HEK293 (cell line): ENCODE data around the gene CDC14B.

ENCODE experiments used
- CTCF ChIA-PET: fragments of 350-600 bp; formaldehyde crosslinking; extraction: SDS; loops from one replicate; lab custom pipeline; 2021; ENCODE audit warnings: antibody characterized with exemption; lab: Yijun Ruan, JAX
- POLR2A ChIA-PET: fragments of 300-600 bp; formaldehyde crosslinking; extraction: SDS; loops from one replicate; lab custom pipeline; 2020; ENCODE audit warnings: antibody characterized with exemption, inconsistent platforms; lab: Yijun Ruan, JAX
- H3K27ac ChIP-seq: fragments of 200-500 bp; sonication (Bioruptor generic); 2 replicates; pipeline ENCODE4 v1.5.1; 2014; ENCODE audit warnings: low read depth, low read length, control low read depth, inconsistent platforms; ENCODE audit errors: extremely low read depth
- H3K36me3 ChIP-seq, 2 experiments: fragments of 200-500 bp in 1 of 2; sonication (Bioruptor generic) in 1 of 2; 1 replicate in 1 of 2; 2 replicates in 1 of 2; pipeline ENCODE4 v1.5.1; 2014 to 2017; ENCODE audit warnings: inconsistent platforms in 2 of 2, low read length in 2 of 2; ENCODE audit not compliant: control insufficient read depth in 2 of 2, insufficient read depth in 1 of 2
- H3K4me1 ChIP-seq: fragments of 200-500 bp; sonication (Bioruptor generic); 2 replicates; pipeline ENCODE4 v1.5.1; 2014; ENCODE audit warnings: mild to moderate bottlenecking, low read length, inconsistent platforms; ENCODE audit not compliant: control insufficient read depth, insufficient read depth
- H3K4me3 ChIP-seq: 2 replicates; pipeline ENCODE4 v1.5.1; 2011; ENCODE audit warnings: low read depth, mild to moderate bottlenecking, control low read depth, low read length, moderate library complexity
- H3K9me3 ChIP-seq: fragments of 200-500 bp; sonication (Bioruptor generic); 2 replicates; pipeline ENCODE4 v1.5.1; 2014; ENCODE audit warnings: low read depth, low read length, inconsistent platforms; ENCODE audit not compliant: control insufficient read depth, insufficient read depth
- GLIS1 ChIP-seq: fragments of 450-650 bp; formaldehyde crosslinking; IDR thresholded peaks from 2 replicates; pipeline ENCODE4 v1.5.1; 2016; ENCODE audit warnings: missing biosample characterization, missing genetic modification characterization
- INSM2 ChIP-seq: fragments of 450-650 bp; formaldehyde crosslinking; IDR thresholded peaks from 2 replicates; pipeline ENCODE4 v1.5.1; 2016; ENCODE audit warnings: missing biosample characterization, missing genetic modification characterization
- KLF8 ChIP-seq: fragments of 450-650 bp; formaldehyde crosslinking; IDR thresholded peaks from 2 replicates; pipeline ENCODE4 v1.5.1; 2016; ENCODE audit warnings: missing biosample characterization, missing genetic modification characterization
- MYNN ChIP-seq: fragments of 450-650 bp; formaldehyde crosslinking; IDR thresholded peaks from 2 replicates; pipeline ENCODE4 v1.5.1; 2016; ENCODE audit warnings: missing biosample characterization, missing genetic modification characterization, borderline replicate concordance
- SALL2 ChIP-seq: fragments of 450-650 bp; formaldehyde crosslinking; IDR thresholded peaks from 2 replicates; pipeline ENCODE4 v1.5.0; 2017; ENCODE audit warnings: missing biosample characterization, mild to moderate bottlenecking, missing genetic modification characterization, borderline replicate concordance
- WT1 ChIP-seq: fragments of 450-650 bp; formaldehyde crosslinking; IDR thresholded peaks from 2 replicates; pipeline ENCODE4 v1.5.1; 2016; ENCODE audit warnings: missing biosample characterization, missing genetic modification characterization
- YY1 ChIP-seq: fragments of 450-650 bp; formaldehyde crosslinking; IDR thresholded peaks from 2 replicates; pipeline ENCODE4 v1.5.1; 2018; ENCODE audit warnings: missing biosample characterization, missing genetic modification characterization
- ZNF169 ChIP-seq: fragments of 450-650 bp; formaldehyde crosslinking; IDR thresholded peaks from 2 replicates; pipeline ENCODE4 v1.5.1; 2016; ENCODE audit warnings: missing biosample characterization, missing genetic modification characterization
- ZNF398 ChIP-seq: fragments of 450-650 bp; formaldehyde crosslinking; IDR thresholded peaks from 2 replicates; pipeline ENCODE4 v1.5.1; 2017; ENCODE audit warnings: missing biosample characterization, missing genetic modification characterization
- ZNF514 ChIP-seq: fragments of 450-650 bp; formaldehyde crosslinking; IDR thresholded peaks from 2 replicates; pipeline ENCODE4 v1.5.1; 2016; ENCODE audit warnings: missing biosample characterization, missing genetic modification characterization
- ZNF558 ChIP-seq: fragments of 450-650 bp; formaldehyde crosslinking; IDR thresholded peaks from 2 replicates; pipeline ENCODE4 v1.5.1; 2016; ENCODE audit warnings: missing biosample characterization, missing genetic modification characterization
- ZNF585B ChIP-seq: fragments of 450-650 bp; formaldehyde crosslinking; IDR thresholded peaks from 2 replicates; pipeline ENCODE4 v1.5.1; 2016; ENCODE audit warnings: missing biosample characterization, missing genetic modification characterization
- ZNF621 ChIP-seq: fragments of 450-650 bp; formaldehyde crosslinking; IDR thresholded peaks from 2 replicates; pipeline ENCODE4 v1.5.1; 2017; ENCODE audit warnings: missing biosample characterization, missing genetic modification characterization
- ZNF623 ChIP-seq: fragments of 450-650 bp; formaldehyde crosslinking; IDR thresholded peaks from 2 replicates; pipeline ENCODE4 v1.5.1; 2016; ENCODE audit warnings: missing biosample characterization, missing genetic modification characterization
- ZNF629 ChIP-seq: fragments of 450-650 bp; formaldehyde crosslinking; IDR thresholded peaks from 2 replicates; pipeline ENCODE4 v1.5.1; 2017; ENCODE audit warnings: missing biosample characterization, missing genetic modification characterization
- ZNF670 ChIP-seq: fragments of 450-650 bp; formaldehyde crosslinking; IDR thresholded peaks from 2 replicates; pipeline ENCODE4 v1.5.1; 2016; ENCODE audit warnings: missing biosample characterization, missing genetic modification characterization, low read depth
- ZNF692 ChIP-seq: fragments of 450-650 bp; formaldehyde crosslinking; IDR thresholded peaks from 2 replicates; pipeline ENCODE4 v1.5.1; 2016; ENCODE audit warnings: missing biosample characterization, missing genetic modification characterization
- ZNF791 ChIP-seq: fragments of 450-650 bp; formaldehyde crosslinking; IDR thresholded peaks from 2 replicates; pipeline ENCODE4 v1.5.1; 2016; ENCODE audit warnings: missing biosample characterization, missing genetic modification characterization
- TF ChIP-seq, protein P1 (sequence below): fragments of 450-650 bp; formaldehyde crosslinking; optimal IDR thresholded peaks from 2 replicates; pipeline ENCODE3; 2016; ENCODE audit warnings: missing biosample characterization, mild to moderate bottlenecking, missing genetic modification characterization
- TF ChIP-seq, protein P2 (sequence below): fragments of 450-650 bp; formaldehyde crosslinking; IDR thresholded peaks from 2 replicates; pipeline ENCODE4 v1.5.1; 2016; ENCODE audit warnings: missing biosample characterization, missing genetic modification characterization, low read depth
- TF ChIP-seq, protein P3 (sequence below): fragments of 450-650 bp; formaldehyde crosslinking; IDR thresholded peaks from 2 replicates; pipeline ENCODE4 v1.5.1; 2016; ENCODE audit warnings: missing biosample characterization, missing genetic modification characterization, borderline replicate concordance

CDC14B gene

DNA sequence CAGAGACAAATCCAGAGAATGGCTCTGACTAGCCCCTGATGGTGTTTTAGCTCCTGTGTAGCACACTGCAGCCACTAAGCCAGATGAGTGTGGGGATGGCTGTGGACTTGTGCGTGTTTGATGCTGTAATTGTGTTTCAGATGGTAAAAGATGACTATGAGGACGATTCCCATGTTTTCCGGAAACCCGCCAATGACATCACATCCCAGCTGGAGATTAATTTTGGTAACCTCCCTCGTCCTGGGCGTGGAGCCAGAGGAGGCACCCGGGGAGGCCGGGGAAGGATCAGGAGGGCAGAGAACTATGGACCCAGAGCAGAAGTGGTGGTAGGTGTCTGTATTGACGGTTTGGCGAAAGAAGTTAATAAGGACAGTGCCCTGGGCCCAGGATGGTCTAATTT, 131.7 kb downstream of the CDC14B start:
- Histone ChIP-seq H3K4me1 (no peaks in the 10 kb centered on the region), H3K36me3 (peaks cover 0 to 70% of the 10 kb centered on the region in 2 experiments; a peak in 2 of 3 replicates), H3K4me3 (no peak overlapping the region), H3K9me3 (no peaks in the 10 kb centered on the region), H3K27ac (no peak overlapping the region)
- no peak for TF ChIP-seq ZNF791
- TF ChIP-seq GLIS1 (tag by site-specific recombination) = peak; percentile 54
- no peak for TF ChIP-seq ZNF623 (tag by site-specific recombination)
- no peak for TF ChIP-seq YY1 (tag by site-specific recombination)
- no peak for TF ChIP-seq WT1 (tag by site-specific recombination)
- TF ChIP-seq ZNF621 = no peak
- TF ChIP-seq, protein P1, sequence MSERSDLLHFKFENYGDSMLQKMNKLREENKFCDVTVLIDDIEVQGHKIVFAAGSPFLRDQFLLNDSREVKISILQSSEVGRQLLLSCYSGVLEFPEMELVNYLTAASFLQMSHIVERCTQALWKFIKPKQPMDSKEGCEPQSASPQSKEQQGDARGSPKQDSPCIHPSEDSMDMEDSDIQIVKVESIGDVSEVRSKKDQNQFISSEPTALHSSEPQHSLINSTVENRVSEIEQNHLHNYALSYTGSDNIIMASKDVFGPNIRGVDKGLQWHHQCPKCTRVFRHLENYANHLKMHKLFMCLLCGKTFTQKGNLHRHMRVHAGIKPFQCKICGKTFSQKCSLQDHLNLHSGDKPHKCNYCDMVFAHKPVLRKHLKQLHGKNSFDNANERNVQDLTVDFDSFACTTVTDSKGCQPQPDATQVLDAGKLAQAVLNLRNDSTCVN = no peak
- no peak for TF ChIP-seq INSM2 (tag by site-specific recombination)
- TF ChIP-seq SALL2 (tag by site-specific recombination) = no peak
- TF ChIP-seq KLF8 (tag by site-specific recombination) = no peak
- TF ChIP-seq, protein P2, sequence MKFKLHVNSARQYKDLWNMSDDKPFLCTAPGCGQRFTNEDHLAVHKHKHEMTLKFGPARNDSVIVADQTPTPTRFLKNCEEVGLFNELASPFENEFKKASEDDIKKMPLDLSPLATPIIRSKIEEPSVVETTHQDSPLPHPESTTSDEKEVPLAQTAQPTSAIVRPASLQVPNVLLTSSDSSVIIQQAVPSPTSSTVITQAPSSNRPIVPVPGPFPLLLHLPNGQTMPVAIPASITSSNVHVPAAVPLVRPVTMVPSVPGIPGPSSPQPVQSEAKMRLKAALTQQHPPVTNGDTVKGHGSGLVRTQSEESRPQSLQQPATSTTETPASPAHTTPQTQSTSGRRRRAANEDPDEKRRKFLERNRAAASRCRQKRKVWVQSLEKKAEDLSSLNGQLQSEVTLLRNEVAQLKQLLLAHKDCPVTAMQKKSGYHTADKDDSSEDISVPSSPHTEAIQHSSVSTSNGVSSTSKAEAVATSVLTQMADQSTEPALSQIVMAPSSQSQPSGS = peak; percentile 34; the same call in 1 of the 2 replicates
- TF ChIP-seq ZNF692 = no peak
- no peak for TF ChIP-seq MYNN (tag by site-specific recombination)
- TF ChIP-seq, protein P3, sequence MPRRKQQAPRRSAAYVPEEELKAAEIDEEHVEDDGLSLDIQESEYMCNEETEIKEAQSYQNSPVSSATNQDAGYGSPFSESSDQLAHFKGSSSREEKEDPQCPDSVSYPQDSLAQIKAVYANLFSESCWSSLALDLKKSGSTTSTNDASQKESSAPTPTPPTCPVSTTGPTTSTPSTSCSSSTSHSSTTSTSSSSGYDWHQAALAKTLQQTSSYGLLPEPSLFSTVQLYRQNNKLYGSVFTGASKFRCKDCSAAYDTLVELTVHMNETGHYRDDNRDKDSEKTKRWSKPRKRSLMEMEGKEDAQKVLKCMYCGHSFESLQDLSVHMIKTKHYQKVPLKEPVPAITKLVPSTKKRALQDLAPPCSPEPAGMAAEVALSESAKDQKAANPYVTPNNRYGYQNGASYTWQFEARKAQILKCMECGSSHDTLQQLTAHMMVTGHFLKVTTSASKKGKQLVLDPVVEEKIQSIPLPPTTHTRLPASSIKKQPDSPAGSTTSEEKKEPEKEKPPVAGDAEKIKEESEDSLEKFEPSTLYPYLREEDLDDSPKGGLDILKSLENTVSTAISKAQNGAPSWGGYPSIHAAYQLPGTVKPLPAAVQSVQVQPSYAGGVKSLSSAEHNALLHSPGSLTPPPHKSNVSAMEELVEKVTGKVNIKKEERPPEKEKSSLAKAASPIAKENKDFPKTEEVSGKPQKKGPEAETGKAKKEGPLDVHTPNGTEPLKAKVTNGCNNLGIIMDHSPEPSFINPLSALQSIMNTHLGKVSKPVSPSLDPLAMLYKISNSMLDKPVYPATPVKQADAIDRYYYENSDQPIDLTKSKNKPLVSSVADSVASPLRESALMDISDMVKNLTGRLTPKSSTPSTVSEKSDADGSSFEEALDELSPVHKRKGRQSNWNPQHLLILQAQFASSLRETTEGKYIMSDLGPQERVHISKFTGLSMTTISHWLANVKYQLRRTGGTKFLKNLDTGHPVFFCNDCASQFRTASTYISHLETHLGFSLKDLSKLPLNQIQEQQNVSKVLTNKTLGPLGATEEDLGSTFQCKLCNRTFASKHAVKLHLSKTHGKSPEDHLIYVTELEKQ = no peak
- TF ChIP-seq ZNF169 = no peak
- TF ChIP-seq ZNF629 (tag by site-specific recombination) = peak; percentile 90
- TF ChIP-seq ZNF670 = no peak
- no peak for TF ChIP-seq ZNF514 (tag by site-specific recombination)
- TF ChIP-seq ZNF398 (tag by site-specific recombination) = no peak
- no peak for TF ChIP-seq ZNF585B (tag by site-specific recombination)
- TF ChIP-seq ZNF558 = no peak
- POLR2A ChIA-PET = no interaction called here
- CTCF ChIA-PET = interaction anchor here (0.6 kb wide), 1 partner anchor 173 kb away, joined by 4 read pairs; no protein-coding TSS in a partner anchor
